GM08714 (cell line): ENCODE results near the gene FOXO1.
"Not testable (repeated sequence)": the region's sequence is repeated elsewhere in the genome, so short reads cannot be mapped to it uniquely, and the experiment has no call there.

Experiments
- H3K4me3 ChIP-seq: fragments of 200-500 bp; sonication (Bioruptor generic); 2 replicates; pipeline ENCODE4 v1.5.1; 2014; ENCODE audit warnings: mild to moderate bottlenecking, low read length, inconsistent platforms
- ZNF274 ChIP-seq: IDR thresholded peaks from 2 replicates; pipeline ENCODE4 v1.6.1; 2012; ENCODE audit warnings: mild to moderate bottlenecking, low read depth, low read length

Gene FOXO1

GRCh38 chr13:40666045-40666932 lies at the start of gene FOXO1:
FOXO1 (minus strand) TSS chr13:40666641; CDS start chr13:40666212, 429 bp downstream.
- peak within 1 kb of the TSS; percentile 79 for H3K4me3 ChIP-seq
- TF ChIP-seq ZNF274: no peak

GRCh38 chr13:40714433-40714832 lies 48.0 kb upstream of the FOXO1 start:
- H3K4me3 ChIP-seq: not testable (repeated sequence)

- TF ChIP-seq ZNF274: no peak
- H3K4me3 ChIP-seq: no peak overlapping the region
Observed at GRCh38 chr13:40706439-40706838, 40.0 kb upstream of the FOXO1 start.

- no peak for TF ChIP-seq ZNF274
- no peak overlapping the region for H3K4me3 ChIP-seq
Observed at GRCh38 chr13:40697711-40698110, 31.3 kb upstream of the FOXO1 start.

- TF ChIP-seq ZNF274: no peak
- H3K4me3 ChIP-seq: no peak overlapping the region
Observed at GRCh38 chr13:40694426-40694825, 28.0 kb upstream of the FOXO1 start.

GRCh38 chr13:40692946-40693345 lies 26.5 kb upstream of the FOXO1 start:
- H3K4me3 ChIP-seq: no peak overlapping the region
- no peak for TF ChIP-seq ZNF274

GRCh38 chr13:40688781-40689180 lies 22.3 kb upstream of the FOXO1 start:
- TF ChIP-seq ZNF274: no peak
- H3K4me3 ChIP-seq: no peak overlapping the region

- no peak overlapping the region for H3K4me3 ChIP-seq
- no peak for TF ChIP-seq ZNF274
Observed at GRCh38 chr13:40682449-40683240, 16.2 kb upstream of the FOXO1 start.

GRCh38 chr13:40681341-40682146 lies 15.1 kb upstream of the FOXO1 start:
- H3K4me3 ChIP-seq: no peak overlapping the region
- TF ChIP-seq ZNF274: no peak

GRCh38 chr13:40680659-40681323 lies 14.3 kb upstream of the FOXO1 start:
- no peak overlapping the region for H3K4me3 ChIP-seq

GRCh38 chr13:40679480-40679985 lies 13.1 kb upstream of the FOXO1 start:
- H3K4me3 ChIP-seq: no peak overlapping the region
- no peak for TF ChIP-seq ZNF274

More at GRCh38 chr13:40680659-40681323, 14.3 kb upstream of the FOXO1 start:
- no peak for TF ChIP-seq ZNF274

- TF ChIP-seq ZNF274: no peak
- no peak overlapping the region for H3K4me3 ChIP-seq
Observed at GRCh38 chr13:40677064-40677463, 10.6 kb upstream of the FOXO1 start.

- no peak overlapping the region for H3K4me3 ChIP-seq
- no peak for TF ChIP-seq ZNF274
Observed at GRCh38 chr13:40676007-40676406, 9.6 kb upstream of the FOXO1 start.
